K562 (cell line): ENCODE measurements around the gene PPL.

Experiments used
- FOSL1 ChIP-seq: fragments of 200-800 bp; sonication (Bioruptor generic); conservative IDR thresholded peaks from 2 replicates; pipeline ENCODE4 v1.6.1; 2016; ENCODE audit warnings: missing genetic modification characterization, missing compliant biosample characterization
- GABPA ChIP-seq: fragments of 200-800 bp; sonication (Bioruptor generic); conservative IDR thresholded peaks from 2 replicates; pipeline ENCODE4 v1.6.1; 2016; ENCODE audit warnings: low read depth, missing genetic modification characterization, missing compliant biosample characterization
- GATA2 ChIP-seq: sonication (generic); formaldehyde crosslinking; IDR thresholded peaks from 2 replicates; pipeline ENCODE4 v1.4.0; 2020; ENCODE audit warnings: mild to moderate bottlenecking, missing genetic modification reagents
- HCFC1 ChIP-seq: IDR thresholded peaks from 2 replicates; pipeline ENCODE4 v1.6.1; 2012; ENCODE audit warnings: low read depth, low read length, improper control_type of control experiment
- KAT8 ChIP-seq: fragments of 450-650 bp; IDR thresholded peaks from 2 replicates; pipeline ENCODE4 v1.6.1; 2016; ENCODE audit warnings: low read depth, mild to moderate bottlenecking
- NR1H2 ChIP-seq: sonication (generic); formaldehyde crosslinking; IDR thresholded peaks from 2 replicates; pipeline ENCODE4 v1.4.0; 2020; ENCODE audit warnings: mild to moderate bottlenecking, missing genetic modification reagents
- NR2C1 ChIP-seq, 2 experiments: fragments of 450-650 bp; IDR thresholded peaks; 2 replicates each; pipeline ENCODE4 v1.6.1; 2017; ENCODE audit warnings: mild to moderate bottlenecking in 2 of 2, antibody characterized with exemption in 1 of 2, inconsistent platforms in 1 of 2, missing compliant biosample characterization in 1 of 2, missing genetic modification characterization in 1 of 2
- SLC30A9 ChIP-seq: fragments of 250-450 bp; sonication (Bioruptor Pico); IDR thresholded peaks from 2 replicates; pipeline ENCODE4 v1.8.0; 2022; ENCODE audit warnings: mild to moderate bottlenecking, moderate library complexity
- ZBTB8A ChIP-seq: fragments of 450-650 bp; IDR thresholded peaks from 2 replicates; pipeline ENCODE4 v1.6.1; 2018; ENCODE audit warnings: mild to moderate bottlenecking, moderate library complexity; ENCODE audit not compliant: partially characterized antibody
- ZNF121 ChIP-seq: sonication (generic); formaldehyde crosslinking; conservative IDR thresholded peaks from 2 replicates; pipeline ENCODE4 v1.8.0; 2022; ENCODE audit warnings: missing genetic modification reagents
- ZNF512 ChIP-seq: IDR thresholded peaks from 2 replicates; pipeline ENCODE4 v1.6.1; 2016; ENCODE audit warnings: missing genetic modification characterization, missing compliant biosample characterization

DNA sequence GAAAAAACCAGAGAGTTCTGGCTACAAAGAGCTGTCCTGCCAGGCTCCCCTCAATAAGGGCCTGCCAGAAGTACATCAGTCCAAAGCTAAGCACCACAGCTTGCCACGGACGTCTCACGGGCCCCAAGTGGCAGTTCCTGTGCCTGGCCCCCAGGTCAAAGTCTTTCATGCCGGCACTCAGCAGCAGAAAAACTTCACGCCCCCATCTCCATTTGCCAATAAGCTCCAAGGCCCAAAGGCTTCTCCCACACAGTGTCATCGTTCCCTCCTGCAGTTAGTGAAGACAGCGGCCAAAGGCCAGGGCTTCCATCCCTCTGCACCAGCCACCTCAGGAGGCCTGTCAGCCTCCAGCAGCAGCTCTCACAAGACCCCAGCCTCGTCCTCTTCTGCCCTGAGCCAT is 62.3 kb downstream of the PPL start:
- TF ChIP-seq ZNF121 (CRISPR knock-in tag), result no peak
- TF ChIP-seq GATA2 (CRISPR knock-in tag), result no peak
- TF ChIP-seq ZNF512, result no peak
- no peak for TF ChIP-seq FOSL1
- TF ChIP-seq HCFC1, result no peak
- TF ChIP-seq KAT8, result no peak
- no peak for TF ChIP-seq ZBTB8A
- no peak for TF ChIP-seq NR2C1 (IDR thresholded peaks at IDR 0.05)
- no peak for TF ChIP-seq NR2C1 (tag; IDR thresholded peaks at IDR 0.05)
- TF ChIP-seq SLC30A9 (CRISPR knock-in tag), result no peak
- no peak for TF ChIP-seq NR1H2
- TF ChIP-seq GABPA (tag), result no peak
